Activated naive CD8-positive, alpha-beta T cell (primary cell): ENCODE results near the gene SULT6B1.

Source experiments
- H3K27ac Mint-ChIP-seq: one replicate; pipeline ENCODE4 v1.8.0; 2021; ENCODE audit warnings: mixed read lengths
- H3K27me3 Mint-ChIP-seq: one replicate; pipeline ENCODE4 v1.8.0; 2021; ENCODE audit warnings: mixed read lengths
- H3K36me3 Mint-ChIP-seq: one replicate; pipeline ENCODE4 v1.8.0; 2021; ENCODE audit warnings: mixed read lengths
- H3K4me1 Mint-ChIP-seq: one replicate; pipeline ENCODE4 v1.8.0; 2021; ENCODE audit warnings: low read depth, mixed read lengths
- H3K4me3 Mint-ChIP-seq: one replicate; pipeline ENCODE4 v1.8.0; 2021; ENCODE audit warnings: mild to moderate bottlenecking, mixed read lengths
- H3K9me3 Mint-ChIP-seq: one replicate; pipeline ENCODE4 v1.8.0; 2021; ENCODE audit warnings: low read depth, mixed read lengths

Gene SULT6B1

DNA sequence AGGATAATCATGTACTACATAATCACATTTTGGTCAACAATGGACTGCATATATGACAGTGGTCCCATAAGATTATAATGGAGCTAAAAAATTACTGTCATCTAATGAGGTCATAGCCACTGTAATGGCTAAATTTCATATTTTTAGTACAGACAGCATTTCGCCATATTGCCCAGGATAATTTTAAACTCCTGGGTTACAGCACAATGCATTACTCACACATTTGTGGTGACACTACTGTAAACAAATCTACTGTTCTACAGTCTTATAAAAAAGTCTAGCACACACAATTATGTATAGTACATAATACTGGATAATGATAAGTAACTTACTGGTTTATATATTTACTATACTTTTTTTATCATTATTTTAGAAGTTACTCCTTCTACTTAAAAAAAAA is 44.5 kb downstream of the SULT6B1 start:
- no peaks in the 10 kb centered on the region for H3K27me3 Mint-ChIP-seq
- no peak overlapping the region for H3K4me3 Mint-ChIP-seq
- H3K27ac Mint-ChIP-seq: no peak overlapping the region
- no peaks in the 10 kb centered on the region for H3K4me1 Mint-ChIP-seq
- no peaks in the 10 kb centered on the region for H3K9me3 Mint-ChIP-seq
- peaks cover 7% of the 10 kb centered on the region for H3K36me3 Mint-ChIP-seq

DNA sequence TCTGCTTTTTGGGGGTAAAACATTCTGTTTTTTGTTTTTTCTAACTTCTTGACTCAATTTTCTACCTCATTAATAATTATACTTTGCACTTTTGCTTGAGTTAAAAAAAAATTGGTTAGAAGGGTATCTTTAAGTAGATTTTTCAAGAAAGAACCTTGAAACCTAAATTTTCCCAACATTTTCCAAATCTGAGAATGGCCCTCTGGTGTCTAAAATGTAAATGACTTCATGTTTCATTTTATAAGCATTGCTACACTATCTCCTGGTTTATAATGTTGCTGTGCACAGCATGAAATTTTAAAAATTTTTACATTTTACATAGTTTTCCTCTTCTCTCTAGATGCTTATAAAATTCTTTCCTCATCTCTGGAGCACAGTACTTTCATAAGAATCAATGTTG is 45.9 kb downstream of the SULT6B1 start:
- Mint-ChIP-seq H3K9me3 (no peaks in the 10 kb centered on the region), H3K27ac (no peak overlapping the region), H3K4me1 (no peaks in the 10 kb centered on the region), H3K36me3 (peaks cover 7% of the 10 kb centered on the region), H3K4me3 (no peak overlapping the region), H3K27me3 (no peaks in the 10 kb centered on the region)

DNA sequence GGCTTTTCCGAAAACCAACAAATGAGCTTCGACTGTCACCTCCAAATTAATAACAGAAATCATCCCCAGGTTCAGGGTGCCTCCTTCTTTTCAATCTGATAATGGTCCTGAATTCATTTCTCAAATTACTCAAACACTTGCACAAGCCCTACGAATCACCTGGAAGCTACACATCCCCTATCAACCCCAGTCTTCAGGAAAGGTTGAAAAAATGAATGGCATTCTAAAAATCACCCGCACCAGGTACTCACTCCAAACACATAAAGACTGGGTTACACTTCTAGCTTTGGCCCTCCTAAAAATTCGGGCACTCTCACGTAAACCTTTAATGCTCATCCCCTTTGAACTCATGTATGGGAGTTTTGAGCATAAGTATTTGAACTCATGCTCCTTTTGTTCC is 55.6 kb downstream of the SULT6B1 start:
- Mint-ChIP-seq H3K9me3 (peaks cover 4% of the 10 kb centered on the region), H3K27ac (no peak overlapping the region), H3K4me1 (peaks cover 2% of the 10 kb centered on the region), H3K4me3 (no peak overlapping the region), H3K36me3 (peaks cover 35% of the 10 kb centered on the region), H3K27me3 (no peaks in the 10 kb centered on the region)

DNA sequence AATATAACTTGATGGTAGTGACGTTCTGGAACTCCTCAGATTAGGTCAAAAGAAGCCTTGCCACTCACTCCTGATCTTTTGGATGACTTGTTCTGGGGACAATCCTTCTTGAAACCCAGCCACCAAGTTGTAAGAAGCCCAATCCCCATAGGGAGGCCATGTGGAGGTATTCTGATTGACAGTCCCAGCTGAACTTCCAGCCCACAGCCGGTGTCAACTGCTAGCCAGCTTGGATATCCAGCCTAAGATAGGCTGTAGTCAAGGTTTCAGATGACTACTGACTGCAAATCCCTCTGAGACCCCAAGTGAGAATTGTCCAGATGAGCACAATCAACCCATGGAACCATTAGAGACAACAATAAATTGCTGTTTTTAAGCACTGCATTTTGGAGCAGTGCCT is 63.1 kb downstream of the SULT6B1 start:
- Mint-ChIP-seq H3K4me3 (no peak overlapping the region), H3K4me1 (peaks cover 2% of the 10 kb centered on the region), H3K27ac (no peak overlapping the region), H3K27me3 (no peaks in the 10 kb centered on the region), H3K36me3 (peaks cover 32% of the 10 kb centered on the region), H3K9me3 (no peaks in the 10 kb centered on the region)

DNA sequence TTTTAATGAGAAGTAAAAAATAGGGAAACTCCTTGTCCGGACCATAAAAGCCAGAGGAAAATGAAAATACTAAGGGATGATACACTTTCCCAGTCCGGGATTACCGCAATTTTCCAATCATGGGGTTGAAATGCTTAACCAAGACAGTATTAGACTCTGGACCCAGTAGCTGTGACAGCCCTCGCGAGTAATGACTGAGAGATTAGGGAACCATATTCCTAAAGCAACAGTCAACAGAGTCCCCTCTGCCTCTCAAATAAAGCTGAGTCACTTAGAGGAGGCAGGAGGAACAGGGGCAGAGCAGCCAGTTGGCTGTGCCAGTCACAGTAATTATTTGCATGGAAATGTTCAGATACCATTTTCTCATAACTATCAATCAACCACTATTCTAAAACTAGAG is 69.3 kb downstream of the SULT6B1 start:
- peak overlapping the region; percentile 46 for H3K27ac Mint-ChIP-seq
- peaks cover 12% of the 10 kb centered on the region for H3K36me3 Mint-ChIP-seq
- no peak overlapping the region for H3K4me3 Mint-ChIP-seq
- no peaks in the 10 kb centered on the region for H3K9me3 Mint-ChIP-seq
- no peaks in the 10 kb centered on the region for H3K4me1 Mint-ChIP-seq
- no peaks in the 10 kb centered on the region for H3K27me3 Mint-ChIP-seq
